ENCODE data around the gene ANKRD10. TPM values are rescaled to one million over a fixed set of nuclear protein-coding genes. Genes with fewer than 3 reads are reported as not detected.
A peak's percentile ranks its signal among the peaks of the same experiment; 100 is the strongest.

ANKRD10 gene
- total RNA-seq, 1 donor from 2014 or later: 212 TPM

- Histone ChIP-seq H3K4me2 (no peak overlapping the region), H3K36me3 (no peaks in the 10 kb centered on the region), H3K4me3 (no peak overlapping the region), H3K79me2 (ENCODE audit: low read depth) (peaks cover 3% of the 10 kb centered on the region), H2AFZ (replicated peaks) (no peak overlapping the region), H3K27ac (no peak overlapping the region), H4K20me1 (ENCODE audit: low read depth) (no peaks in the 10 kb centered on the region), H3K27me3 (no peaks in the 10 kb centered on the region), H3K9ac (no peak overlapping the region), H3F3A (ENCODE audit: low read depth) (peaks cover 9% of the 10 kb centered on the region), H3K4me1 (peaks cover 14% of the 10 kb centered on the region), H3K9me3 (ENCODE audit: low read depth) (no peaks in the 10 kb centered on the region)
- peaks cover 16% of the 10 kb centered on the region for H3K4me1 Mint-ChIP-seq
- TF ChIP-seq EZH2phosphoT487 (IDR thresholded peaks at IDR 0.05) (no peak), CTCF (IDR thresholded peaks at IDR 0.05) (no peak), EZH2 (IDR thresholded peaks at IDR 0.05) (no peak)
- no peaks in the 10 kb centered on the region for H3K36me3 Mint-ChIP-seq
- H3K27me3 Mint-ChIP-seq (ENCODE audit: insufficient read depth, low read depth): peaks cover 2% of the 10 kb centered on the region
- H3K9me3 Mint-ChIP-seq: no peaks in the 10 kb centered on the region
- DNase-seq (ENCODE audit: low spot score): no peak
- H3K4me3 Mint-ChIP-seq: no peak overlapping the region
- H3K27ac Mint-ChIP-seq: no peak overlapping the region
Measured at GRCh38 chr13:110921209-110921608, 6.3 kb upstream of the ANKRD10 start.

- no peaks in the 10 kb centered on the region for H3K27me3 ChIP-seq
- no peaks in the 10 kb centered on the region for H3K36me3 ChIP-seq
- H3K4me3 ChIP-seq: no peak overlapping the region
- Mint-ChIP-seq H3K27ac (peak overlapping the region; percentile 68), H3K4me3 (no peak overlapping the region), H3K27me3 (ENCODE audit: insufficient read depth, low read depth) (peaks cover 2% of the 10 kb centered on the region), H3K9me3 (no peaks in the 10 kb centered on the region), H3K4me1 (peaks cover 15% of the 10 kb centered on the region), H3K36me3 (no peaks in the 10 kb centered on the region)
- DNase-seq (ENCODE audit: low spot score): no peak
- H2AFZ ChIP-seq (replicated peaks): no peak overlapping the region
- H3K27ac ChIP-seq: no peak overlapping the region
- H3F3A ChIP-seq (ENCODE audit: low read depth): peaks cover 16% of the 10 kb centered on the region
- H3K4me1 ChIP-seq: peaks cover 14% of the 10 kb centered on the region
- no peak for TF ChIP-seq EZH2 (IDR thresholded peaks at IDR 0.05)
- TF ChIP-seq EZH2phosphoT487 (IDR thresholded peaks at IDR 0.05): no peak
- no peak for TF ChIP-seq CTCF (IDR thresholded peaks at IDR 0.05)
- no peak overlapping the region for H3K4me2 ChIP-seq
- H4K20me1 ChIP-seq (ENCODE audit: low read depth): no peaks in the 10 kb centered on the region
- H3K9me3 ChIP-seq (ENCODE audit: low read depth): no peaks in the 10 kb centered on the region
- H3K9ac ChIP-seq: no peak overlapping the region
- peaks cover 5% of the 10 kb centered on the region for H3K79me2 ChIP-seq (ENCODE audit: low read depth)
Measured at GRCh38 chr13:110920038-110920437, 5.2 kb upstream of the ANKRD10 start.

- no peak overlapping the region for H3K9ac ChIP-seq
- no peak for TF ChIP-seq CTCF (IDR thresholded peaks at IDR 0.05)
- TF ChIP-seq EZH2phosphoT487 (IDR thresholded peaks at IDR 0.05): no peak
- TF ChIP-seq EZH2 (IDR thresholded peaks at IDR 0.05): no peak
- peak overlapping the region; percentile 73 for H3K4me2 ChIP-seq
- H2AFZ ChIP-seq (replicated peaks): no peak overlapping the region
- Mint-ChIP-seq H3K9me3 (no peaks in the 10 kb centered on the region), H3K27me3 (ENCODE audit: insufficient read depth, low read depth) (peaks cover 3% of the 10 kb centered on the region), H3K4me1 (peaks cover 31% of the 10 kb centered on the region), H3K4me3 (peak overlapping the region; percentile 90), H3K27ac (no peak overlapping the region), H3K36me3 (no peaks in the 10 kb centered on the region)
- H4K20me1 ChIP-seq (ENCODE audit: low read depth): peaks cover 27% of the 10 kb centered on the region
- peaks cover 16% of the 10 kb centered on the region for H3F3A ChIP-seq (ENCODE audit: low read depth)
- H3K27me3 ChIP-seq: no peaks in the 10 kb centered on the region
- no peaks in the 10 kb centered on the region for H3K36me3 ChIP-seq
- peaks cover 38% of the 10 kb centered on the region for H3K79me2 ChIP-seq (ENCODE audit: low read depth)
- DNase-seq (ENCODE audit: low spot score): no peak
- no peak overlapping the region for H3K27ac ChIP-seq
- peak overlapping the region; percentile 93 for H3K4me3 ChIP-seq
- H3K9me3 ChIP-seq (ENCODE audit: low read depth): no peaks in the 10 kb centered on the region
- H3K4me1 ChIP-seq: peaks cover 26% of the 10 kb centered on the region
Measured at GRCh38 chr13:110916301-110917142, 1.7 kb upstream of the ANKRD10 start.
